Liver (tissue), 3 donors: ENCODE measurements around the gene PTN.

Source experiments
- EGR1 ChIP-seq, 2 donors: IDR thresholded peaks; 2 replicates each; pipeline ENCODE4 v1.6.1; 2016 to 2018; ENCODE audit warnings: antibody characterized with exemption in 2 of 2, low read depth in 2 of 2
- GABPA ChIP-seq, 2 donors: IDR thresholded peaks in 1 of 2; conservative IDR thresholded peaks in 1 of 2; 2 replicates each; pipeline ENCODE4 v1.6.1; 2016; ENCODE audit warnings: antibody characterized with exemption in 2 of 2, mild to moderate bottlenecking in 1 of 2, moderate library complexity in 1 of 2
- SP1 ChIP-seq: IDR thresholded peaks from 2 replicates; pipeline ENCODE4 v1.6.1; 2018; ENCODE audit warnings: antibody characterized with exemption, mild to moderate bottlenecking
- TAF1 ChIP-seq: conservative IDR thresholded peaks from 2 replicates; pipeline ENCODE4 v1.6.1; 2016; ENCODE audit warnings: antibody characterized with exemption, mild to moderate bottlenecking
- TF ChIP-seq, protein P1 (sequence below): fragments of 150-350 bp; IDR thresholded peaks from 2 replicates; pipeline ENCODE4 v1.5.1; 2017; ENCODE audit warnings: improper control_type of control experiment, low read depth, low read length; ENCODE audit not compliant: missing input control
- TF ChIP-seq, protein P2 (sequence below): IDR thresholded peaks from 2 replicates; pipeline ENCODE4 v1.6.1; 2016; ENCODE audit warnings: antibody characterized with exemption
- donor health status: healthy.
- donor health status: healthy.

GRCh38 chr7:137373507-137373906 is 30.0 kb upstream of the PTN start:
- TF ChIP-seq, protein P1, sequence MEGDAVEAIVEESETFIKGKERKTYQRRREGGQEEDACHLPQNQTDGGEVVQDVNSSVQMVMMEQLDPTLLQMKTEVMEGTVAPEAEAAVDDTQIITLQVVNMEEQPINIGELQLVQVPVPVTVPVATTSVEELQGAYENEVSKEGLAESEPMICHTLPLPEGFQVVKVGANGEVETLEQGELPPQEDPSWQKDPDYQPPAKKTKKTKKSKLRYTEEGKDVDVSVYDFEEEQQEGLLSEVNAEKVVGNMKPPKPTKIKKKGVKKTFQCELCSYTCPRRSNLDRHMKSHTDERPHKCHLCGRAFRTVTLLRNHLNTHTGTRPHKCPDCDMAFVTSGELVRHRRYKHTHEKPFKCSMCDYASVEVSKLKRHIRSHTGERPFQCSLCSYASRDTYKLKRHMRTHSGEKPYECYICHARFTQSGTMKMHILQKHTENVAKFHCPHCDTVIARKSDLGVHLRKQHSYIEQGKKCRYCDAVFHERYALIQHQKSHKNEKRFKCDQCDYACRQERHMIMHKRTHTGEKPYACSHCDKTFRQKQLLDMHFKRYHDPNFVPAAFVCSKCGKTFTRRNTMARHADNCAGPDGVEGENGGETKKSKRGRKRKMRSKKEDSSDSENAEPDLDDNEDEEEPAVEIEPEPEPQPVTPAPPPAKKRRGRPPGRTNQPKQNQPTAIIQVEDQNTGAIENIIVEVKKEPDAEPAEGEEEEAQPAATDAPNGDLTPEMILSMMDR: no peak
- TF ChIP-seq EGR1 (IDR thresholded peaks at IDR 0.05; ENCODE audit: low read depth in 2 of 2) (no peak), GABPA (IDR thresholded peaks at IDR 0.05 in 1 of 2, conservative IDR thresholded peaks at IDR 0.05 in 1 of 2) (no peak), TAF1 (no peak), SP1 (no peak)
- TF ChIP-seq, protein P2, sequence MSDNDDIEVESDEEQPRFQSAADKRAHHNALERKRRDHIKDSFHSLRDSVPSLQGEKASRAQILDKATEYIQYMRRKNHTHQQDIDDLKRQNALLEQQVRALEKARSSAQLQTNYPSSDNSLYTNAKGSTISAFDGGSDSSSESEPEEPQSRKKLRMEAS: no peak
